ENCODE data around the gene CHD8. TPM values are rescaled to one million over a fixed set of nuclear protein-coding genes. Genes with fewer than 3 reads are reported as not detected.

Gene CHD8
- total and polyA plus RNA-seq, 2 of the 13 experiments (the other 11 are each of a cell fraction or from before 2014, with no cell fraction given), result 35.1 to 79.6 TPM

GRCh38 chr14:21347201-21347600, 108.7 kb downstream of the CHD8 start:
- no peak for TF ChIP-seq HNRNPUL1 (IDR thresholded peaks at IDR 0.05; ENCODE audit: low read depth, low read length)
- Histone ChIP-seq H4K20me1 (ENCODE audit: insufficient read depth, low read length) (no peaks in the 10 kb centered on the region), H3K27ac (ENCODE audit: extremely low read length, insufficient read depth, low read length) (no peak overlapping the region), H3K4me3 (replicated peaks in 1 of 3; ENCODE audit: insufficient read depth in 1 of 3, low read depth in 2 of 3, low read length in 3 of 3) (no peak overlapping the region), H3K79me2 (ENCODE audit: insufficient read depth, low read length) (no peaks in the 10 kb centered on the region), H3K27me3 (ENCODE audit: control insufficient read depth in 1 of 2, insufficient read depth in 2 of 2, low read length in 2 of 2) (no peaks in the 10 kb centered on the region), H3K9me3 (ENCODE audit: low read length) (no peaks in the 10 kb centered on the region), H3K4me1 (ENCODE audit: insufficient read depth, low read length) (no peaks in the 10 kb centered on the region), H3K4me2 (ENCODE audit: low read depth, low read length) (no peak overlapping the region), H3K9ac (ENCODE audit: insufficient read depth, low read depth, low read length) (no peak overlapping the region), H2AFZ (ENCODE audit: low read length) (no peak overlapping the region), H3K36me3 (replicated peaks in 1 of 2; ENCODE audit: control insufficient read depth in 1 of 2, insufficient read depth in 2 of 2, low read length in 2 of 2) (peaks cover 7 to 14% of the 10 kb centered on the region in 2 experiments)
- FAIRE-seq, result no peak
- no peak for ATAC-seq
- ChIA-PET POLR2A (no interaction called here), CTCF (ENCODE audit: low intra/inter-chr PET ratio, low total read pairs) (no interaction called here)
- 65% methylated on average over 2 of the region's 2 CpGs for WGBS (ENCODE audit: low lambda C conversion rate)
- in situ Hi-C loops (cut with HindIII; ENCODE audit: extremely low pct_ligation_motif_present, low pct_unique_long_range_greater_than_20kb), result no loop called here
- intact Hi-C loops (cut with micrococcal nuclease; ENCODE audit: unreplicated experiment), result no loop called here
- no peak for DNase-seq (ENCODE audit: low spot score)
- BruUV-seq (replicated peaks), result no TSS peak

GRCh38 chr14:21346532-21347135, 109.3 kb downstream of the CHD8 start:
- no peak for FAIRE-seq

More at GRCh38 chr14:21346532-21347135, 109.3 kb downstream of the CHD8 start:
- Histone ChIP-seq H3K9me3 (ENCODE audit: low read length) (no peaks in the 10 kb centered on the region), H3K4me2 (ENCODE audit: low read depth, low read length) (no peak overlapping the region), H3K79me2 (ENCODE audit: insufficient read depth, low read length) (no peaks in the 10 kb centered on the region), H3K27ac (ENCODE audit: extremely low read length, insufficient read depth, low read length) (no peak overlapping the region), H2AFZ (ENCODE audit: low read length) (no peak overlapping the region), H4K20me1 (ENCODE audit: insufficient read depth, low read length) (no peaks in the 10 kb centered on the region), H3K36me3 (replicated peaks in 1 of 2; ENCODE audit: control insufficient read depth in 1 of 2, insufficient read depth in 2 of 2, low read length in 2 of 2) (peaks cover 3 to 9% of the 10 kb centered on the region in 2 experiments; a peak in 4 of 5 replicates), H3K27me3 (ENCODE audit: control insufficient read depth in 1 of 2, insufficient read depth in 2 of 2, low read length in 2 of 2) (no peaks in the 10 kb centered on the region), H3K4me1 (ENCODE audit: insufficient read depth, low read length) (no peaks in the 10 kb centered on the region), H3K9ac (ENCODE audit: insufficient read depth, low read depth, low read length) (no peak overlapping the region), H3K4me3 (replicated peaks in 1 of 3; ENCODE audit: insufficient read depth in 1 of 3, low read depth in 2 of 3, low read length in 3 of 3) (no peak overlapping the region)
- no peak for DNase-seq (ENCODE audit: low spot score)
- in situ Hi-C loops (cut with HindIII; ENCODE audit: extremely low pct_ligation_motif_present, low pct_unique_long_range_greater_than_20kb) (no loop called here), intact Hi-C loops (cut with micrococcal nuclease; ENCODE audit: unreplicated experiment) (no loop called here)
- POLR2A ChIA-PET, result no interaction called here
- CTCF ChIA-PET (ENCODE audit: low intra/inter-chr PET ratio, low total read pairs), result no interaction called here
- BruUV-seq (replicated peaks), result no TSS peak
- WGBS (ENCODE audit: low lambda C conversion rate), result 33% methylated on average over 2 of the region's 2 CpGs
- ATAC-seq, result no peak
- TF ChIP-seq ZNF563 (CRISPR knock-in tag; IDR thresholded peaks at IDR 0.05) (no peak), ZNF121 (CRISPR knock-in tag; IDR thresholded peaks at IDR 0.05) (peak; percentile 63; the same call in 1 of the 2 replicates)
